GM23338 (cell line): ENCODE data around the gene PRKAG1. TPM values are rescaled to one million over a fixed set of nuclear protein-coding genes. Genes with fewer than 3 reads are reported as not detected.

Source experiments
- ATAC-seq: fragments of 200-7000 bp; cut with Tn5 transposase; 3 replicates; pipeline ENCODE4 v1.9.1; 2020
- DNase-seq: peaks from one replicate; pipeline ENCODE4 v3.0.0-alpha.2; 2015; ENCODE audit warnings: low spot score
- H2AFZ ChIP-seq: fragments of 200-600 bp; sonication (generic); 2 replicates; pipeline ENCODE4 v1.8.0; 2016; ENCODE audit warnings: antibody characterized with exemption, mild to moderate bottlenecking, moderate library complexity
- H3F3A ChIP-seq: fragments of 200-600 bp; sonication (generic); replicated peaks from 2 replicates; pipeline ENCODE4 v1.8.0; 2017; ENCODE audit warnings: antibody characterized with exemption, mixed run types, low read depth
- H3K27ac ChIP-seq: fragments of 200-600 bp; sonication (generic); 2 replicates; pipeline ENCODE4 v1.6.1; 2016; ENCODE audit warnings: low read depth
- H3K27me3 ChIP-seq: fragments of 200-600 bp; sonication (generic); 2 replicates; pipeline ENCODE4 v1.8.0; 2016; ENCODE audit warnings: mild to moderate bottlenecking, mixed run types, moderate library complexity; ENCODE audit not compliant: insufficient read depth
- H3K36me3 ChIP-seq: fragments of 200-600 bp; sonication (generic); 2 replicates; pipeline ENCODE4 v1.8.0; 2016; ENCODE audit warnings: mild to moderate bottlenecking; ENCODE audit not compliant: insufficient read depth
- H3K4me1 ChIP-seq: fragments of 200-600 bp; sonication (generic); 2 replicates; pipeline ENCODE4 v1.8.0; 2016; ENCODE audit warnings: mild to moderate bottlenecking, moderate library complexity; ENCODE audit not compliant: insufficient read depth
- H3K4me2 ChIP-seq: fragments of 200-600 bp; sonication (generic); 2 replicates; pipeline ENCODE4 v1.7.1; 2017; ENCODE audit warnings: mixed run types
- H3K4me3 ChIP-seq: fragments of 200-600 bp; sonication (generic); 2 replicates; pipeline ENCODE4 v1.6.1; 2016; ENCODE audit warnings: mixed run types
- H3K79me2 ChIP-seq: fragments of 200-600 bp; sonication (generic); replicated peaks from 2 replicates; pipeline ENCODE4 v1.8.0; 2017; ENCODE audit warnings: mild to moderate bottlenecking; ENCODE audit not compliant: insufficient read depth
- H3K9me2 ChIP-seq: fragments of 200-600 bp; sonication (generic); 2 replicates; pipeline ENCODE4 v1.8.0; 2017; ENCODE audit not compliant: insufficient read depth
- H4K20me1 ChIP-seq: fragments of 200-600 bp; sonication (generic); replicated peaks from 2 replicates; pipeline ENCODE4 v1.8.0; 2017; ENCODE audit warnings: mild to moderate bottlenecking; ENCODE audit not compliant: insufficient read depth
- H3K27ac Mint-ChIP-seq: 2 replicates; pipeline ENCODE4 v1.8.0; 2020; ENCODE audit warnings: inconsistent platforms, mild to moderate bottlenecking, moderate library complexity, mixed read lengths
- H3K27me3 Mint-ChIP-seq: 3 replicates; pipeline ENCODE4 v1.8.0; 2022; ENCODE audit warnings: low read depth, mild to moderate bottlenecking, moderate library complexity, mixed read lengths, inconsistent platforms; ENCODE audit not compliant: insufficient read depth, poor library complexity
- H3K36me3 Mint-ChIP-seq: 3 replicates; pipeline ENCODE4 v1.8.0; 2021; ENCODE audit warnings: low read depth, mild to moderate bottlenecking, inconsistent platforms, moderate library complexity, mixed read lengths
- H3K4me1 Mint-ChIP-seq: 3 replicates; pipeline ENCODE4 v1.8.0; 2020; ENCODE audit warnings: mild to moderate bottlenecking, inconsistent platforms, mixed read lengths
- H3K4me3 Mint-ChIP-seq: 3 replicates; pipeline ENCODE4 v1.8.0; 2021; ENCODE audit warnings: moderate library complexity, mild to moderate bottlenecking, inconsistent platforms, mixed read lengths
- H3K9me3 Mint-ChIP-seq: 3 replicates; pipeline ENCODE4 v1.8.0; 2020; ENCODE audit warnings: moderate library complexity, mild to moderate bottlenecking, inconsistent platforms, mixed read lengths
- CREB1 ChIP-seq: fragments of 250-450 bp; sonication (Bioruptor Pico); IDR thresholded peaks from 2 replicates; pipeline ENCODE4 v1.5.0; 2020; ENCODE audit warnings: low read depth, mild to moderate bottlenecking, moderate library complexity
- NANOG ChIP-seq: IDR thresholded peaks from 2 replicates; pipeline ENCODE4 v1.6.1; 2016; ENCODE audit warnings: antibody characterized with exemption, borderline replicate concordance
- POLR2AphosphoS5 ChIP-seq: IDR thresholded peaks from 2 replicates; pipeline ENCODE4 v1.6.1; 2016; ENCODE audit warnings: antibody characterized with exemption, low read depth
- STAT1 ChIP-seq: IDR thresholded peaks from one replicate; pipeline ENCODE4 v1.6.1; 2016; ENCODE audit warnings: antibody characterized with exemption; ENCODE audit not compliant: unreplicated experiment
- ZNF114 ChIP-seq: fragments of 250-450 bp; sonication (Bioruptor Pico); IDR thresholded peaks from 2 replicates; pipeline ENCODE4 v1.5.0; 2020; ENCODE audit warnings: mild to moderate bottlenecking, moderate library complexity
- ZNF331 ChIP-seq: fragments of 250-450 bp; sonication (Bioruptor Pico); IDR thresholded peaks from 2 replicates; pipeline ENCODE4 v1.5.0; 2020; ENCODE audit warnings: low read depth, mild to moderate bottlenecking, moderate library complexity
- ZNF462 ChIP-seq: fragments of 250-450 bp; sonication (Bioruptor Pico); IDR thresholded peaks from 2 replicates; pipeline ENCODE4 v1.5.0; 2020; ENCODE audit warnings: mild to moderate bottlenecking, moderate library complexity
- polyA plus RNA-seq: library from polyadenylated mRNA; unstranded; fragments of >200 nt; fragmentation: Nextera tagmentation; extraction: Ambion mirVana; gene quantifications from 2 replicates; pipeline ENCODE4 v1.2.1, GENCODE V29; 2016
- total RNA-seq: library from RNA; depleted of rRNA; stranded (reverse); fragments of >200 nt; shearing (Covaris generic); gene quantifications from 2 replicates; pipeline ENCODE4 v1.2.3, GENCODE V29; 2014
- TF ChIP-seq, protein P1 (sequence below): IDR thresholded peaks from 2 replicates; pipeline ENCODE4 v1.6.1; 2016; ENCODE audit warnings: antibody characterized with exemption
- TF ChIP-seq, protein P2 (sequence below), 2 experiments: fragments of 200-600 bp in 1 of 2; sonication (generic) in 1 of 2; conservative IDR thresholded peaks; 2 replicates each; pipeline versions ENCODE4 v1.5.1 to v1.6.1; 2016 to 2017; ENCODE audit warnings: antibody characterized with exemption in 2 of 2, low read depth in 2 of 2, mild to moderate bottlenecking in 2 of 2, moderate library complexity in 1 of 2

PRKAG1 gene
- total and polyA plus RNA-seq, 2 experiments from 2014 or later = 19.9 to 35.4 TPM

GRCh38 chr12:49013428-49013827, 5.1 kb downstream of the PRKAG1 start:
- Histone ChIP-seq H2AFZ (no peak overlapping the region), H3K27me3 (no peaks in the 10 kb centered on the region), H4K20me1 (0 out of 2 replicates have a peak, but pooled peaks cover 10% of the 10 kb centered on the region), H3K4me3 (no peak overlapping the region), H3K36me3 (no peaks in the 10 kb centered on the region), H3K27ac (no peak overlapping the region), H3K4me1 (peaks cover 5% of the 10 kb centered on the region; the same call in 1 of the 2 replicates), H3K9me2 (no peaks in the 10 kb centered on the region), H3K4me2 (no peak overlapping the region), H3F3A (peaks cover 10% of the 10 kb centered on the region; the same call in 1 of the 2 replicates), H3K79me2 (no peaks in the 10 kb centered on the region)
- H3K27me3 Mint-ChIP-seq = peaks cover 17% of the 10 kb centered on the region
- no peak overlapping the region for H3K4me3 Mint-ChIP-seq
- no peaks in the 10 kb centered on the region; the same call in 2 of the 3 replicates for H3K36me3 Mint-ChIP-seq
- H3K9me3 Mint-ChIP-seq = no peaks in the 10 kb centered on the region
- ATAC-seq (no peak), DNase-seq (no peak)
- TF ChIP-seq POLR2AphosphoS5 = no peak
- no peak overlapping the region for H3K27ac Mint-ChIP-seq
- peaks cover 10% of the 10 kb centered on the region; the same call in 2 of the 3 replicates for H3K4me1 Mint-ChIP-seq

GRCh38 chr12:49012739-49013138, 5.8 kb downstream of the PRKAG1 start:
- peaks cover 3% of the 10 kb centered on the region; the same call in 1 of the 2 replicates for H3F3A ChIP-seq
- no peaks in the 10 kb centered on the region for H3K36me3 ChIP-seq
- no peak overlapping the region for H3K4me3 ChIP-seq
- Mint-ChIP-seq H3K4me3 (no peak overlapping the region), H3K27ac (no peak overlapping the region), H3K4me1 (peaks cover 6% of the 10 kb centered on the region; the same call in 2 of the 3 replicates), H3K9me3 (no peaks in the 10 kb centered on the region), H3K36me3 (no peaks in the 10 kb centered on the region; the same call in 2 of the 3 replicates), H3K27me3 (peaks cover 13% of the 10 kb centered on the region)
- TF ChIP-seq NANOG (no peak), STAT1 (no peak), ZNF331 (CRISPR knock-in tag) (no peak), ZNF114 (no peak), ZNF462 (CRISPR knock-in tag) (no peak), CREB1 (CRISPR knock-in tag) (no peak)
- TF ChIP-seq, protein P1, sequence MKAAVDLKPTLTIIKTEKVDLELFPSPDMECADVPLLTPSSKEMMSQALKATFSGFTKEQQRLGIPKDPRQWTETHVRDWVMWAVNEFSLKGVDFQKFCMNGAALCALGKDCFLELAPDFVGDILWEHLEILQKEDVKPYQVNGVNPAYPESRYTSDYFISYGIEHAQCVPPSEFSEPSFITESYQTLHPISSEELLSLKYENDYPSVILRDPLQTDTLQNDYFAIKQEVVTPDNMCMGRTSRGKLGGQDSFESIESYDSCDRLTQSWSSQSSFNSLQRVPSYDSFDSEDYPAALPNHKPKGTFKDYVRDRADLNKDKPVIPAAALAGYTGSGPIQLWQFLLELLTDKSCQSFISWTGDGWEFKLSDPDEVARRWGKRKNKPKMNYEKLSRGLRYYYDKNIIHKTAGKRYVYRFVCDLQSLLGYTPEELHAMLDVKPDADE = no peak
- TF ChIP-seq, protein P2, sequence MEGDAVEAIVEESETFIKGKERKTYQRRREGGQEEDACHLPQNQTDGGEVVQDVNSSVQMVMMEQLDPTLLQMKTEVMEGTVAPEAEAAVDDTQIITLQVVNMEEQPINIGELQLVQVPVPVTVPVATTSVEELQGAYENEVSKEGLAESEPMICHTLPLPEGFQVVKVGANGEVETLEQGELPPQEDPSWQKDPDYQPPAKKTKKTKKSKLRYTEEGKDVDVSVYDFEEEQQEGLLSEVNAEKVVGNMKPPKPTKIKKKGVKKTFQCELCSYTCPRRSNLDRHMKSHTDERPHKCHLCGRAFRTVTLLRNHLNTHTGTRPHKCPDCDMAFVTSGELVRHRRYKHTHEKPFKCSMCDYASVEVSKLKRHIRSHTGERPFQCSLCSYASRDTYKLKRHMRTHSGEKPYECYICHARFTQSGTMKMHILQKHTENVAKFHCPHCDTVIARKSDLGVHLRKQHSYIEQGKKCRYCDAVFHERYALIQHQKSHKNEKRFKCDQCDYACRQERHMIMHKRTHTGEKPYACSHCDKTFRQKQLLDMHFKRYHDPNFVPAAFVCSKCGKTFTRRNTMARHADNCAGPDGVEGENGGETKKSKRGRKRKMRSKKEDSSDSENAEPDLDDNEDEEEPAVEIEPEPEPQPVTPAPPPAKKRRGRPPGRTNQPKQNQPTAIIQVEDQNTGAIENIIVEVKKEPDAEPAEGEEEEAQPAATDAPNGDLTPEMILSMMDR (conservative IDR thresholded peaks at IDR 0.05; ENCODE audit: low read depth in 2 of 2) = no peak
- peaks cover 3% of the 10 kb centered on the region; the same call in 1 of the 2 replicates for H3K4me1 ChIP-seq
- ATAC-seq = no peak
- no peaks in the 10 kb centered on the region for H3K9me2 ChIP-seq
- 0 out of 2 replicates have a peak, but pooled peaks cover 10% of the 10 kb centered on the region for H4K20me1 ChIP-seq
- no peak overlapping the region for H3K27ac ChIP-seq
- no peak for DNase-seq
- no peak overlapping the region for H2AFZ ChIP-seq
- H3K27me3 ChIP-seq = no peaks in the 10 kb centered on the region
- no peaks in the 10 kb centered on the region for H3K79me2 ChIP-seq
- H3K4me2 ChIP-seq = no peak overlapping the region
